ENCODE data around the gene HCN4. TPM values are rescaled to one million over a fixed set of nuclear protein-coding genes. Genes with fewer than 3 reads are reported as not detected.

The HCN4 gene
- total RNA-seq, 4 donors from 2014 or later, result not detected

GRCh38 chr15:73335471-73335870 is 33.3 kb downstream of the HCN4 start:
- Histone ChIP-seq H3K27me3 (peaks cover 0 to 19% (median 0%) of the 10 kb centered on the region in 4 donors), H3K36me3 (no peaks in the 10 kb centered on the region), H3K4me3 (no peak overlapping the region), H3K9me3 (no peaks in the 10 kb centered on the region), H3K27ac (no peak overlapping the region), H3K4me1 (no peaks in the 10 kb centered on the region)
- 55 to 92% methylated on average over 2 of the region's 5 CpGs for WGBS, 2 donors
- DNase-seq, result no peak
- TF ChIP-seq POLR2A (IDR thresholded peaks at IDR 0.05), result no peak
- TF ChIP-seq CTCF (IDR thresholded peaks at IDR 0.05), result no peak
- intact Hi-C loops (cut with DNase I), result no loop called here

GRCh38 chr15:73335026-73335425 is 33.7 kb downstream of the HCN4 start:
- H3K4me1 ChIP-seq, result no peaks in the 10 kb centered on the region
- H3K9me3 ChIP-seq, result no peaks in the 10 kb centered on the region
- no peak for DNase-seq
- H3K27me3 ChIP-seq, result peaks cover 0 to 19% (median 0%) of the 10 kb centered on the region in 4 donors
- no peak overlapping the region for H3K4me3 ChIP-seq
- no peak overlapping the region for H3K27ac ChIP-seq
- no peaks in the 10 kb centered on the region for H3K36me3 ChIP-seq
- 47% methylated on average over 8 of the region's 9 CpGs for WGBS, 2 donors
- intact Hi-C loops (cut with DNase I), result no loop called here
- TF ChIP-seq CTCF (IDR thresholded peaks at IDR 0.05) (no peak), POLR2A (IDR thresholded peaks at IDR 0.05) (no peak)

GRCh38 chr15:73334086-73334485 is 34.7 kb downstream of the HCN4 start:
- TF ChIP-seq CTCF (IDR thresholded peaks at IDR 0.05) (no peak), POLR2A (IDR thresholded peaks at IDR 0.05) (no peak)
- 90% methylated on average over 2 of the region's 6 CpGs; no CpG with 5 or more reads in 1 of the 2 donors for WGBS, 2 donors
- intact Hi-C loops (cut with DNase I), result no loop called here

GRCh38 chr15:73333001-73333400 is 35.8 kb downstream of the HCN4 start:
- TF ChIP-seq CTCF (IDR thresholded peaks at IDR 0.05) (no peak), POLR2A (IDR thresholded peaks at IDR 0.05) (no peak)
- Histone ChIP-seq H3K4me3 (no peak overlapping the region), H3K4me1 (no peaks in the 10 kb centered on the region), H3K27me3 (peaks cover 0 to 18% (median 0%) of the 10 kb centered on the region in 4 donors), H3K9me3 (no peaks in the 10 kb centered on the region), H3K27ac (no peak overlapping the region), H3K36me3 (no peaks in the 10 kb centered on the region)
- DNase-seq, result no peak
- 54 to 71% methylated on average over 2 of the region's 2 CpGs for WGBS, 2 donors
- intact Hi-C loops (cut with DNase I), result no loop called here

More at GRCh38 chr15:73334086-73334485, 34.7 kb downstream of the HCN4 start:
- DNase-seq, result no peak
- no peaks in the 10 kb centered on the region for H3K4me1 ChIP-seq
- no peak overlapping the region for H3K27ac ChIP-seq
- no peaks in the 10 kb centered on the region for H3K9me3 ChIP-seq
- no peaks in the 10 kb centered on the region for H3K36me3 ChIP-seq
- H3K4me3 ChIP-seq, result no peak overlapping the region
- peaks cover 0 to 19% (median 0%) of the 10 kb centered on the region in 4 donors for H3K27me3 ChIP-seq

- no peak for DNase-seq
- no peaks in the 10 kb centered on the region for H3K36me3 ChIP-seq
- TF ChIP-seq POLR2A (IDR thresholded peaks at IDR 0.05) (no peak), CTCF (IDR thresholded peaks at IDR 0.05) (no peak)
- H3K27me3 ChIP-seq, result peaks cover 0 to 13% (median 0%) of the 10 kb centered on the region in 4 donors
- H3K4me3 ChIP-seq, result no peak overlapping the region
- no peak overlapping the region for H3K27ac ChIP-seq
- WGBS, 2 donors, result 72 to 86% methylated on average over 10 to 15 of the region's 19 CpGs
- H3K4me1 ChIP-seq, result no peaks in the 10 kb centered on the region
- intact Hi-C loops (cut with DNase I), result no loop called here
- no peaks in the 10 kb centered on the region for H3K9me3 ChIP-seq
Observed at GRCh38 chr15:73331991-73332925, 36.5 kb downstream of the HCN4 start.

Data from esophagus squamous epithelium (tissue), 5 donors.